ENCODE measurements around the gene SPEG.

Gene SPEG

DNA sequence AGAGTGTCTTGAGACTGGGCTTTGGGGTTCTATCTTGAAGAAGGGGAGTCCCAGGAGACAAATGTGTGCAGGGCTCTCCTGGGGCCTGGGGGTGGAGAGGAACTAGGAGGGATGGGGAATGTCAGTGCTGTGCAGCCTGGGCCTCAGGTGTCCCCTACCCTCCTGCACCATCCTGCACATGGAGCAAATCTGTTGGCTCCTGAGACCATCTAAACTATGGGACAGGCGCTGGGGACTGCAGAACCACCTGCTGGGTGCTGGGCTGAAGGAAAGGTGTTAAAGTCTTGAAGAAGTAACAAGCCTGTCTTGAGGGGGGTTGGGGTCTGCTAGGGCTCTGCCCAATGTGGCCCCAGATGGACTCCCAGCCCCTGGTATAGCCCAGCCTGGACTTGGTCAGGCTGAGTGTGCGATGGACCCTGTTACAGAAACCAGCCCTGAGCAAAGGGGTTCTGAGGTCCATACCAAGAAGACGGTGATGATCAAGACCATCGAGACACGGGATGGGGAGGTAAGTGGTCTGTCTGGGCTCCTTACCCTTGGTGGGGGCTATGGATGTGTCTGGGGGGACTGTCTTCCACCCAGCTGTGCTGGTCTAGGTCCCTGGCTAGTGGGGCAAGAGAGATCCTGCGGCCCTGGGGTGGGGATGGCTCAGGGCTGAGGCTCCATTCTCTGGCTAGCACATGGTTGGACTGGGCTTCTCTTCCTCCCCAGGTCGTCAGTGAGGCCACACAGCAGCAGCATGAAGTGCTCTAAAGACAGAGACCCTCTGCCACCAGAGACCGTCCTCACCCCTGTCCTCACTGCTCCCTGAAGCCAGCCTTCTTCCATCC, 9.2 kb upstream of the SPEG start:
- DNase-seq (ENCODE audit: low spot score): no peak

DNA sequence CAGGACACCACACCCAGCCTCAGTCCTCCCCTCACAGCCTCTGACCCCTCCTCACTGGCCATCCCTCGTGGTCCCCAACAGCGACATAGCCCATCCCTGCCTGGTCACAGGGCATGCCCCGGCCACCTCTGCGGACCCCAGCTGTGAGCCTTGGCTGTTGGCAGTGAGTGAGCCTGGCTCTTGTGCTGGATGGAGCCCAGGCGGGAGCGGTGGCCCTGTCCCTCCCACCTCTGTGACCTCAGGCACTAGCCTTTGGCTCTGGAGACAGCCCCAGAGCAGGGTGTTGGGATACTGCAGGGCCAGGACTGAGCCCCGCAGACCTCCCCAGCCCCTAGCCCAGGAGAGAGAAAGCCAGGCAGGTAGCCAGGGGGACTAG, 8.6 kb upstream of the SPEG start:
- no peak for DNase-seq (ENCODE audit: low spot score)

DNA sequence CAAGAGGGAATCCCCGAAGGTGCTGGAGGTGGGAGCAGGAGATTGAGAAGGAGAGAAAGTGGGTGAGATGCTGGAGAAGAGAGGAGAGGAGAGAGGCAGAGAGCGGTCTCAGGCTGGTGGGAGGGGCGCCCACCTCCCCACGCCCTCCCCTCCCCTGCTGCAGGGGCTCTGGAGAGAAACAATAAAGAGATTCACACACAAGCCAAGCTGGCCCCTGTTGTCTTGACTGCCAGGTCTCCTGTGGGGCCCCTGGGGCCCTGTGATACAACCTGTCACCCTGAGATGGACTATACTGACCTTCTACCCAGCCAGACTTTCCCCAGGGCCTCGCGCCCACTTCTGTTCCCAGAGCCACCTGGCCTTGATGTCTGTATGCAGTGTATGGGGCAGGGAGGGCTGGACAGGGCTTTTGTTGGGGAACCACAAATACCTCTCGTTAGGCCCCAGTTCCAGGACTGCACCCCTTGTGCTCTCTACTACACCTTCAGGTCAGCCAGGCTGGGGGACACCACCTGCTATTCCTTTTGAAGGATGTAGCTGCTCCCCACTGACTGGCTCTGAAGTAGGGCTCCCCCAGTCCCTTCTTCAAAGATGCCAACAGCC, 8.0 kb upstream of the SPEG start:
- no peak for DNase-seq (ENCODE audit: low spot score)

DNA sequence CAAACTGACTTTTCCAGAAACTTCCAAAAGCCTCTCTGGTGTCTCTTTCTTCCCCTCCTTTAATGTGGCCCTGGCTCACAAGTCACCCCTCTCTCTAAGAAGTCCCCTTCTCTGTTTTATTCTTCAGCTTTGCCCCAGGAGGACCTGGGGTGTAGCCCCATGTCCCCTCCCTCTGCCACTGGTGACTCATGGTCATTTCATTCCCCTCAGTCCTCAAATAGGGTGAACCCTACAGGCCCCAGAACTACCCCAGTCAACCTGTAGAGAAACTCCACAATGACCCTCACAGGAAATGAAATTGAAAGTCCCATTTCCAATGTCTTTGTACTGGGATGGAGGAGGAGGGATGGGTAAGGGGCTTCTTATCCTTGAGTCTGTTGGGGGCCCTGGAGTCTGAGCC, 6.2 kb upstream of the SPEG start:
- no peak for DNase-seq (ENCODE audit: low spot score)

DNA sequence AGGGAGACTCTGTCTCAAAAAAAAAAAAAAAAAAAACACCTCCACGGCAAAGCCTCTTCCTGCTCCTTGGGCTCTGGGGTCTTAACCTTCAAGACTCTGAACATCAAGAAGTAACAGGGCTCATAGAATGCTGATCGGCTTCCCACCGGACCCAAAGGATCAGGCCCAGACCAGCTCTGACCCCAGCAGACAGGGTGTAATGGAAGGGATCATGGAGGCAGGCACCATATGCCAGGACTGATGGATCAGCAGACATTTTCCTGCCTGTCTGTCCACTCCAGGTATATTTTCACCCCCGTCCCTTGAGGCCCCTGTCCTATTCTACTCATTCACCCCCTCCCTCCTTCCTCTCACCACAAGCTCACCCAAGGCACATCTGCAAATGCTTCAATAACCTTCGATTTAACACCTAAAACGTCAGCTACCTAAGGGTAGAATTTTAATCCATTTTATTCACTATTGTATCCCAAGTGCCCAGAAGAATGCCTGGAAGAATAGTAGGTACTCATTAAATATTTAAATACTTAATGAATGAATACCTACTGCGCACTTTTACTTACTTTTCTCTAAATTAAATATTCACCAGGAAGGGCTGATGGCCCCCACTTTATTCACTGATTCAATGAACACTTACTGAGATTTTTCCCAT, 4.6 kb upstream of the SPEG start:
- no peak for DNase-seq (ENCODE audit: low spot score)

DNA sequence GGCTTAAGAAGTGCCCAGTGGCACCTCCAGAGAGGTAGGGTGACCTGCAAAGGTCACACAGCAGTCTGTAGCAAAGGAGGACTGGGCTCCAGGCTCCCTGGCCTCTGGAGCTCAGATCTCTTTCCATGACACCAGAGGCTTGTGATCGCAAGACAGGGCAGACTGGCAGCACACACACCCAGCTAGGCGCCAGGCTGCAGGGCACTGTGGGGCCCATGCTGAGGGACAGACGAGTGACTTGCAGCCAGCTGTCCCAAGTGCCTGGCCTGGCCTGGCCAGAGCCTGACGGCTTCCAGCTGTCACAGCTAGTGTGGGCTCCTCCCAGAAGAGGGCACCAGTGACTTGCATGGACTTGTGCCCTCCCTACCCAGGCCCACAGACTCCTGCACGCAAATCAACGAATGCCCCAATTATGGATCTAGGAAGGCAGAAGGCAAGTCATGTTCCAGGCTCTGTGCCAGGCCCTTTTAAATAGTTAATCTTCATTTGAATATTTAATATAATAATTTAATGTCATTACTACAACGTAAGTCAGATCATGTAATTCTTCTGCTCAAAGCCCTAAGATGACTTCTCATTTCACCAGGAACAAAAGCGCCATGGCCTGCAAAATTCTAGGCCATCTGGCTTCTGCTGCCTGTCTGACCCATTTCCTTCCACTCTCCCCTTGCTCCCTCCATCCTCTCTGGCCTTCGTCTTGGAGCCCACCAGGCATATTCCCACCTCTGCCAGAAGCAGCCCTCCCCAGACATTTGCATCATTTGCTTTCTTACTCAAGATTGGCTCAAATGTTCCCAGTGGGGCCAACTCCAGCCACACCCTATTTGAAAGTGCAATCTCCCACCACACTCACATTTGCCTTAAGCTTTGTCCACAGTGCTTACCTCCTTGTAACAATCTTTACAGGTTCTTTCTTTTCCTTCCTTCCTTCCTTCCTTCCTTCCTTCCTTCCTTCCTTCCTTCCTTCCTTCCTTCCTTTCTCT, 3.7 kb upstream of the SPEG start:
- peak; percentile 38 for DNase-seq (ENCODE audit: low spot score)

DNA sequence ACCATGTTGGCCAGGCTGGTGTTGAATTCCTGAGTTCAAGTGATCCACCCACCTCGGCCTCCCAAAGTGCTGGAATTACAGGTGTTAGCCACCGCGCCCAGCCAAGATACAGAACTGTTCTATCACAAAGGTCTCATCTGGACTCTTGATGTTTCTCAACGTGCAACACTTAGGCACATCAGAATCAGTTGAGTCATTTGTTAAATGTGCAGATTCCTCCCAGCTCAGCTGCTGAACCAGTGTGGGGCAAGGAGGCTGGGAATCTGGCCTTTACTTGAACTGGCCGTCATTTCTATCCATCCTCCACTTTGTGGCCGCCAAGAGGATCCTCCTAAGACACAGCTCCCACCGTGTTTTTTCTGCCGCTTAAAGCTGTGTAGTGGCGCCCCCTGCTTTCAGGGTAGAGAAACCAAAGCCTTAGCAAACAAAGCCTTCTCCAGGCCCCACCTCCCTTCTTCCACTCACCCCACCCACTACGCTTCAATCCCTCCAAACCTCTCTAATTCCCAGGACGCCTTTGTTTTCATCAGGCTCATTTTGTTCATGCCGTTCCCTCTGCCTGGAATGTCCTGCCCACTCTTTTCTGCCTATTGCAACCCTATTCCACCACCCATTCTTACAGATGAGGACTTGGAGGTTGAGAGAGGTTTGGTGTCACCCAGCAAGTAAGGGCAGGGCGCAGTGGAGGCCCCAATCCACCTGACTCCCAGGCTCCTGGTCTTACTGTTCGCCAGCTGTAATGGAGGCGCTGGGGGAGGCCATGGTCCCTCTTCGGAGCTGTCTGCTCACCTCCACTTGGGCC, 776 bp upstream of the SPEG start:
- peak; percentile 31 for DNase-seq (ENCODE audit: low spot score)

DNA sequence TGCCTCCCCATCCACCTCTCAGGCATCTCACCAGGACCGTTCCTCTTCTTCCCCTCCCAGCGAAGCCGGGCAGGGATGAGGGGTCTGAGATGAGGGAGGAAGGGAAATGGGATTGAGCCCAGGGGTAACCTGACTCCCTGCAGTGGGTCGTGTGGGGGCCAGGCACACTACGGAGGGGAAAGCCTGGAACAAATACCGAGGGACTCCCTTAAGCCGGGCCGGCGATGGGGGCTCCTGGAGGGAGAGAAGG, 250 bp upstream of the SPEG start:
- DNase-seq (ENCODE audit: low spot score): no peak

DNA sequence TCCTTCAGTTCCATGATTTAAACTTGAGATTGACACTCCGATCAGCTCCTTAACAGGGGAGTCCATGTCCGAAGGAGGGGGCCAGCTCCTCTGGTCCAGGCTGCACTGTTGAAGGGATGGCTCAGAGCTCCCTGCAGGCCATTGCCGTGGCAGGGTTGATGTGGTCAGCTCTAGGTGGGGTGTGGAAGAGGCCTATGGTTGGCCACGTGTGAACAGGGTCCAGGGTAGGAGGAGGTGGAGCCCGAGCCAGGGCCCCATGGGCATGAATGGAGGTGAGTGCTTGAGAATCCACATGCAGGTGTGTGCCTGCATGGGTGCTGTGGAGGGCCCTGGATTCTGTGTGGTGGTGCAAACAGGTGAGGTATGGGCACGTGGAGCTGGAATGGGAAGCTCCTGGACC, 1.1 kb downstream of the SPEG start:
- no peak for DNase-seq (ENCODE audit: low spot score)

DNA sequence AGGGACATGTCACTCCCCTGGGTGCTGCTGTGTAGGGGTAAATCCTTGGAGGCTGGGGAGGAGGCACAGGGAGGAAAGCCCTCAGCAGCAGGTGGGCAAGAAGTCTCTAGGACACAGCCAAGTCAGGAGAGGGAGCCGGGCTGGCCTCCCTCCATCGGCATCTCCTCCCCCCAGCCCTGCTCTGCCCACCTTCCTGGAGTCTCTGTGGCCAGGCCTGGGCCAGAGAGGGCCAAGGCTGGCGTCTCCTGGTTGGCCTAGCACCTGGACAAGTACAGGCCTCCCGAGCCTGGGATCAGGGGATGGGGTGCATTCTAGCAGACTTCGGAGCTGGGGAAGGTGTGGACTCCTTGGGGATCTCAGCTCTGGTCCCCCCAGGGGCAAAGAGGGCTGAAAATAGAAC, 1.8 kb downstream of the SPEG start:
- DNase-seq (ENCODE audit: low spot score): no peak

DNA sequence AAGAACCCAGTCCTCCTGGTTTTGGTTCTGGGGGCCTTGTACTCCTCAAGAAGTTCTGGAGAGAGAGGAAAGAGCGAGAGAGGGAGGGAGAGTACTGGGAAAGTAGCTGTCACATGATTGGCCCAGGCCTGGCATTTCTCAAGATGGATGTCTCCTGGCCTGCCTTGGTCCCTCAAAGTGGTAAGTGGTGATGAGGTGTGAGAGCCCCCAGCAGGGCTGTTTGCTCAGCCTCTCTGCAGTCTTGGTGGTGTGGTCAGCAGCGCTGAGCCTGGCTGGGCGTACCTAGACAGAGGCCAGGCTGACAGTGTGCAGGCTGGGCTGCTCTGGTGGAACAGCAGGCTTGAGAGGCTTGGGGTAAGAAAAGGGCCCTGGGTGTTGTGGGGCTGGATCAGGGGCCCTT, 2.5 kb downstream of the SPEG start:
- DNase-seq (ENCODE audit: low spot score): no peak

DNA sequence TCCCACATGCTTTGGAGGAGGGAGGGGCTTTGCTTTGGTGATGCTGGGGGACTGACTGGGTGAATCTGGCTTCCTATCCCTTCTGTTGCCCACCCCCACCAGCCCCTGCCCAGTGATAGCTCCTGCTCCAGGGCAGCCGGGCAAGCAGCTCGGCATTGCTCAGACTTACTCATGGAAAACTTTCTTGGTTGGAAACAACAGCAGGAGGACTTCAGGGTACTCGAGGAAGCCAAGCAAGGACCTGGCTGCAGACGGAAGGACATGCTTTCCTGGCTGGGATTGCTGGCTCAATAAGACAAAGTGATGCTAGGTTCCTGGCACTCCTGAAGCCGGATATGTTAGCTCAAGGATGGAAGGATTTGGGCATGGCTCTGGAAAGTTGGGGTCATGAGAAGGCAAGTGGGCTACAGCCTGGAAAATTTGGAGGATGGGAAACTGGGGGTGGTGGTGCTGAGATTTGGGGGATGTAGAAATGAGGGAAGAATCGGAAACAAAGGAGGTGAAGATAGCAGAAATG, 3.1 kb downstream of the SPEG start:
- DNase-seq (ENCODE audit: low spot score): no peak

DNA sequence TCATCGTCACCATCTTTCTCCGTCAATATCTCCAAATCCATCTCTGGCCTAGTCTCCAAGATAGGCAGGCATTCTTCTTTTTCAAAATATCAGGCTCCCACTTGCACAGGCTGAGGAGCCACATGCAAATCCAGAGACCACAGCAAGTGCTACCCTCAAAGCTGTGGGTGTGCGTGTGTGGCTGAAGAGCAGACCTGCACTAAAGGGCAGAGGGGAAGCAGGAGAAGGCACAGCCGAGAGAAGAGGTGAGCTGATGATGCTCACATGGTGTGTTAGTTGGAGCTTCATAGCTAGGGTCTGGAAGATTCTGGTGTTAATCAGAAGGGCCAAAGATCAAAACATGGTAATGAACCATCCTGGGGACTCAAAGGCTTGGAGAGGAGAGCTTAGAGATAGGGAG, 3.8 kb downstream of the SPEG start:
- no peak for DNase-seq (ENCODE audit: low spot score)

DNA sequence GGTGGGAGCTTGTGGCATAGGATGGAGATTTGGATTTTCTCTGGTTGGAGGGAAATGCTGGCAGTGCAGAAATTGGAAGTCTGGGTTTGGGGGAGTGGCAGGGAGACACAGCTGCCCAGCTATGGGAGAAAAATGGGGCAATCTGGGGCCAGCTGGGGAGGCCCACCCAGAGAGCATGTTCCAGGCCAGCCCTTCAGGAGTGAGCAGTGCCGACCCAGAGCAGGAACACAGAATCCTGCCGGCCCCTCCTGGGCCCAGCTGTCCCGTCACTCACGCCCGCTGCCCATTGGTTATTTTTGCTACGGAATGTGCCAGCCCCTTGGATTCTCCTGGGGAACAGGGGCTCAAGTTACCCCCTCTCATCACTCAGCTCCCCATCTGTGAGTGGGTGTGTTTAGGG, 4.9 kb downstream of the SPEG start:
- no peak for DNase-seq (ENCODE audit: low spot score)

DNA sequence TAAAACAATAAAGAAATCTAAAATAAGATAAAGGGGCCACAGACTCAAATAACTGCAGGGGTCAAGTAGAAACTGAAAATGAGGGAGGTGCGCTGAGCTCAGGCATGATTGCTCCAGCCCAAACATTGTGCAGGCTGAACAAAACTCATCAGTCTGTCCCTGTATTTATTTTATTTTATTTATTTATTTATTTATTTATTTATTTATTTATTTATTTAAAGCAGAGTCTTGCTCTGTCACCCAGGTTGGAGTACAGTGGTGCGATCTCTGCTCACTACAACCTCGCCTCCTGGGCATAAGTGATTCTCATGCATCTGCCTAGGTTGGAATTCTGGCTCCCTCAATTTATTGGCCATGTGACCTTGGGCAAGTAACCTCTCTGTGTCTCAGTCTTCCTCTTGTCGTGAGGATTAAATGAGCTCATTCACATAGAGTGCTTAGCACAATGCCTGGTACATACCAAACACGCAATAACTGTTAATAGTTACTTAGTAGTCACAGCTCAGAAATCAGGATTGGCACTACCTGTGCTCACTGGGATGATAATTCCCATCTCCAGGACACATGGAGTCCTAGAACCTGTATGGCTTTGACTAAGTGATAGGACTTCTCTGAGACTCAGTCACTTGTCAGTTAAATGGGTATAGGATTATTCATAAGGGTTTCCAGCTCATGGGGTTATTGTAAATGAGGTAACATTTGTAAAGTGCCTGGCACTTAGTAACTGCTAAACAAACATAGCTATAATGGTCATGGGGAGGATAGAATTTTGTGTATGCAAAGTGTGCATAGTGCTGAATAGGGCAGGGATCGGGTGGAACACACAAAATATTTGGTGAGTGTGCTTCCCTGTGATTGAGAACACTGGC, 6.0 kb downstream of the SPEG start:
- DNase-seq (ENCODE audit: low spot score): peak; percentile 78

DNA sequence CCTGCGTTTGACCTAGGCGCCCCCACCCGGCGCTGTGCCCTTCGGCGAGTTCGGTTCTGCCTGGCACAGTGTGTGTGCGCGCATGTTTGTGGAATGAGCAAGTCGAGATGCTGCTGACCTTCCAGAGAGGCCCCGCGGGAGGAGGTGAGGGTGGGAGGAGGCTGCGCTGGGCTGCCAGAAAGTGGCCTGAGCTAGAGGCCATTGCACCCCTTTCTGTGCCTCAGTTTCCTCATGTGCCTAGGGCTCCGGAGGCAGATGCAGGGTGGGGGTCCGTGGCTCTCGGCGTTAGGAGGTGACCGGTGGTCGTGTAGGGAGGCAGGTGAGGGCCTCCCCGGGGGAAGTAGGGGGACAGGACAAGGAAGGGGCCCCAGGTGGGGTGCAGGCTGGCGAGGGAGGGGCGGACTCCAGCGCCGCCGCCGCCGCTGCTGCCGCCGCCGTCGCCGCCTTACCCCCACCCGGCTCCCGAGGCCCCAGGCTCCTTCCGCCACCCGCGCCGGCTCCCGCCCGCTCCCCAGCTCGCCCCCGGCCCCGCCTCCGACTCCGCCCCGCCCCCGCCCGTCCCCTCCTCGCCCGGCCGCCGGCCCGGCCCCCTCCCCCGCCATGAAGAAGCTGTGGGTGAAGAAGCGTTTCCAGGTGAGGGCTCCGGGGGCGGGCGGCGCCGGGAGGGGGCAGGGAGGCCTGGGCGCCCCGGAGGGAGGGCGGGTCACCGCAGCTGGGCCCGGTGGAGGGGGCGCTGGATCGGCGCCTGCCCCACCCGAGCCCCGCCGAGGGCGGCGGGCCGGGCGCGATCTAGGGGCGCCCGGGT, 7.0 kb downstream of the SPEG start:
- DNase-seq (ENCODE audit: low spot score): peak; percentile 50

DNA sequence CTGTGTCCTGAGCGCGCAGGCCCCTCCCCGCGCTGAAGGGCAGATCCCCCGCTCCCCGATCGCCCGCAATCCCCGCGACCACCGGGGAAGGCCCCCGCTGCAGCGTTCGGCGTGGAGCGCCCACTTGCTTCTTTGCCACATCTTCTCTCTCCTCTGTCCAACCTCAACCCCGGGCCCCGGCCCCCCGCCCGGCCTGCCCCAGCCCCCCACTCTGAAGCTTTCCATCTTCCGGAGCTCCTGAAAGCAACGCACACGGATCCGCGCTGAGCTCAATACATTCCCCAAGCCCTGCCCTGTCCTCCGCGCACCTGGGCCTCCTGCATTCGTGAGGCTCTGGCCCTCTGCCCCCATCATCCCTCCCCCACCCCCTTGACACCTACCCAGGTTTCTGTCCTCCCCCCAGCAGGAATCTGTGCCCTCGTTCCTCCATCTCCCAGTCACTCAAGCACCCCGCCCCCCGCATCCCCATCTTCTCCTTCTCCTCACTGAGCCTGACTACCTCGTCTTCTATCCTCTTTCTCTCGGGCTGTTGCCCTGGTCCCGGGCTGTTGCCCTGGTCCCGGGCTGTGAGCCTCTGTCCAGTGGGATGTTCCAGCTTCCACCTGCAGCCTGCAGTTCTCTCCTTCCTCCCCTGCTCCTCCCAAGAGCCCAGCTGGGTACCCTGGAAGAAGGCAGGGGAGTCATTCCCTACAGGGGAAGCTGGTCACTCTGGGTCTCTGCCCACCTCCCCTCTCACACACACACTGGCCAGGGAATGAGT, 7.8 kb downstream of the SPEG start:
- no peak for DNase-seq (ENCODE audit: low spot score)

DNA sequence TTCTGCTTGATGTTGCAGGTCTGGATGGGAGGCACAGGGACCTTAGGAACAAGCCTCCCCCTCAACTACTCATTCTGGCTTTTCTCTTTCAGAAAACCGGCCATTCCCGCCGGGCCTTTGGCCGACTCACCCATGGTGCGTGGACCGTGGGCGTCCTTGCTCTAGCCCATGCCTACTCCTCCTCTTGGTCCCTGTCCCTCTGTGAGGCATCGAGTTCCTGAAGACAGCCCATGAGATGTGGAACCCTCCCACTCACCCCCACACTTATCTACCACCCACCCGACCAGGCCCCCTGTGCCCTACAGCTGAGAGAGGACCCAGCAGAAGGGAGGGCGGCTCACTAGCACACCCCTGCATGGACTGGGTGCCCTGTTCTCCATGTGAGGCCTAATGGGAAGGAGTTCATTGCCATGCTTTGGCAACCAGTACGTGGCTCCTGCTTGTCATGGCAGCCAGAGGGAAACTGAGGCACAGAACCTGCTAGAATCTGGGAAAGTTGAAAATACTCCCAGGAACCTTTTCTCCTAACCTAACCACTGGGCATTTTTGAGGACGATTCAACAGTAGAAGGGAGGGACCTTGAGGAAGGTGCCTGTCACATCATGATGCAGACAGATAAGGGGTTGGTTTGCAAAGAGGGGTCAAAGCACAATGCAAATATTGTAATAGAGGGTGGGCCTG, 8.5 kb downstream of the SPEG start:
- DNase-seq (ENCODE audit: low spot score): no peak

DNA sequence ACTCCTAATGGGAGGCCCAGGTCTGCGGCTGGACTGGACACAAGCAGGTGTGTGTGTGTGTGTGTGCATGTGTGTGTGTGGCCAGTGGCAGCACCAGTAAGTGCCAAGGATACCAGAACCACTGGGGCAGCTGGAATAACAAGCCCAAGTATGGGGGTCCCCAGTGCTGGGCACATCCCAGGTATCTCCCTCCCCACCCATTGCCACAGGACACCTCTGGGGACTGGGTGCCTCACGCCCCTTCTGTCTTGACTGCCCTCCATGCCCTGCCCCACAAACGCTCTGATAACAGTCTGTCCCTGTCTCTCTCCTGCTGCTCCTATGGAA, 9.0 kb downstream of the SPEG start:
- DNase-seq (ENCODE audit: low spot score): no peak
